Thyroid gland (tissue), 4 donors: ENCODE results near the gene CLMN.

Experiments used
- CTCF ChIP-seq, 6 experiments: fragments of 200-600 bp in 3 of 6; fragments of 450-650 bp in 3 of 6; sonication (generic) in 3 of 6; IDR thresholded peaks; one replicate each; pipeline ENCODE4 v1.5.1; 2016 to 2019; ENCODE audit warnings: antibody characterized with exemption in 6 of 6, mild to moderate bottlenecking in 2 of 6, inconsistent platforms in 1 of 6, moderate library complexity in 1 of 6
- POLR2A ChIP-seq, 2 donors: fragments of 450-650 bp; IDR thresholded peaks; one replicate each; pipeline ENCODE4 v1.6.1; 2017; ENCODE audit warnings: antibody characterized with exemption in 2 of 2, mild to moderate bottlenecking in 2 of 2, moderate library complexity in 1 of 2

GRCh38 chr14:95341115-95341514 lies 21.4 kb upstream of the CLMN start:
- TF ChIP-seq CTCF (IDR thresholded peaks at IDR 0.05): no peak
- TF ChIP-seq POLR2A (IDR thresholded peaks at IDR 0.05): no peak
